Subcutaneous abdominal adipose tissue (tissue), 5 donors: ENCODE measurements around the gene COL5A1.

ENCODE experiments used
- H3K27ac ChIP-seq: one replicate; pipeline ENCODE4 v1.7.0; 2013; ENCODE audit warnings: low read depth, mild to moderate bottlenecking, inconsistent platforms, low read length, moderate library complexity
- H3K27me3 ChIP-seq, 5 donors: one replicate each; pipeline ENCODE4 v1.7.0; 2013; ENCODE audit warnings: low read length in 5 of 5, inconsistent platforms in 1 of 5; ENCODE audit not compliant: control insufficient read depth in 5 of 5, insufficient read depth in 4 of 5
- H3K36me3 ChIP-seq, 5 donors: one replicate each; pipeline ENCODE4 v1.7.0; 2013; ENCODE audit warnings: low read length in 5 of 5; ENCODE audit not compliant: control insufficient read depth in 5 of 5, insufficient read depth in 5 of 5
- H3K4me1 ChIP-seq, 5 donors: one replicate each; pipeline ENCODE4 v1.7.0; 2013; ENCODE audit warnings: low read length in 5 of 5, mild to moderate bottlenecking in 3 of 5, moderate library complexity in 1 of 5; ENCODE audit not compliant: control insufficient read depth in 5 of 5, insufficient read depth in 5 of 5
- H3K4me3 ChIP-seq, 5 donors: one replicate each; pipeline ENCODE4 v1.7.0; 2013; ENCODE audit warnings: low read length in 5 of 5, low read depth in 1 of 5
- H3K9ac ChIP-seq, 5 donors: one replicate each; pipeline ENCODE4 v1.7.0; 2013; ENCODE audit warnings: low read length in 5 of 5, mild to moderate bottlenecking in 4 of 5, moderate library complexity in 3 of 5
- H3K9me3 ChIP-seq, 5 donors: one replicate each; pipeline ENCODE4 v1.7.0; 2013; ENCODE audit warnings: low read length in 5 of 5; ENCODE audit not compliant: control insufficient read depth in 5 of 5
- donor health status: healthy.
- donor health status: healthy.
- donor health status: healthy.
- donor health status: healthy.
- donor health status: healthy.

The COL5A1 gene

DNA sequence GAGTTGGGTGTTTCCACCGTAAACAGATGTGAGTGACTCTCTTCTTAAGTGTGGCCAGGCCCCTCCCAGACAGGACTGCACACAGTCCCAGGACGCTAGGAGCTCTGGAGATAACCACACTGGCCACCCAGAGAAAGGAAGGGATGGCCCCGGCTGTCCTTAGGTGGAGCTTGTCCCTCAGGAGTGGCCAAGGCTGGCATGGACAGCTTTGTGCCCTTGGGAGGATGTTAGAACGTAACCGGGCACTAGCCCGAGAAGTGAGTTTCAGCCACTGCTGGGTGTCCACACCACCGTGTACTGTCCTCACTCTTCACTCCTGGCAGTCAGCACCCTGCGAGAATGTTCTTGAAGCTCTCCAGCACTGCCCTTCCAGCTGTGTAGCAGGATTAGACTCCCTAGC is 203.2 kb downstream of the COL5A1 start:
- H3K9ac ChIP-seq: no peak overlapping the region
- H3K9me3 ChIP-seq: no peaks in the 10 kb centered on the region
- H3K27ac ChIP-seq: no peak overlapping the region
- H3K4me1 ChIP-seq: peaks cover 0 to 9% (median 0%) of the 10 kb centered on the region in 5 donors
- H3K4me3 ChIP-seq: no peak overlapping the region
- no peaks in the 10 kb centered on the region for H3K27me3 ChIP-seq
- peaks cover 0 to 46% (median 36%) of the 10 kb centered on the region in 5 donors for H3K36me3 ChIP-seq

- H3K9ac ChIP-seq: no peak overlapping the region
Observed at GRCh38 chr9:134846187-134846586, 204.6 kb downstream of the COL5A1 start.

GRCh38 chr9:134846699-134847098 is 205.1 kb downstream of the COL5A1 start:
- peaks cover 0 to 9% (median 0%) of the 10 kb centered on the region in 5 donors for H3K4me1 ChIP-seq
- H3K9me3 ChIP-seq: peaks cover 0 to 4% (median 0%) of the 10 kb centered on the region in 5 donors
- peaks cover 0 to 30% (median 24%) of the 10 kb centered on the region in 5 donors for H3K36me3 ChIP-seq
- H3K9ac ChIP-seq: no peak overlapping the region
- H3K27ac ChIP-seq: no peak overlapping the region
- H3K4me3 ChIP-seq: no peak overlapping the region
- peaks cover 0 to 2% (median 0%) of the 10 kb centered on the region in 5 donors for H3K27me3 ChIP-seq

More at GRCh38 chr9:134846187-134846586, 204.6 kb downstream of the COL5A1 start:
- Histone ChIP-seq H3K4me3 (no peak overlapping the region), H3K9me3 (peaks cover 0 to 4% (median 0%) of the 10 kb centered on the region in 5 donors), H3K27ac (no peak overlapping the region), H3K27me3 (peaks cover 0 to 2% (median 0%) of the 10 kb centered on the region in 5 donors), H3K4me1 (peaks cover 0 to 9% (median 0%) of the 10 kb centered on the region in 5 donors), H3K36me3 (peaks cover 0 to 35% (median 29%) of the 10 kb centered on the region in 5 donors)

DNA sequence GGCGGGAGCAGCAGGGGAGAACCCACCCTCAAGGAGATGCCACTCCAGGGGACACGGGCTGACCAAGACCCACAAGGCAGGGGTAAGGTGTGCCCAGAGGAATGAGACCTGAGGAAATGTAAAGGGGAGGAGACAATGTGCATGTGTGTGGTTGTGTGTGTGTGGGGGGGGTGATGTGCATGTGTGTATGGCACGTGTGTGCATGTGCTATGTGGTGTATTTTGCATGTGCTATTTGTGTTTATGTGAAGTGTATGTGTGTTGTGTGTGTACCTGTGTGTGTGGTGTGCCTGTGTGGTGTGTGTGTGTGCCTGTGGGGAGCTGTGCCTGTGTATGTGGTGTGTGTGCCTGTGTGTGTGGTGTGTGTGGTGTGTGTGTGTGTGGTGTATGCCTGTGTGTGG is 205.5 kb downstream of the COL5A1 start:
- no peak overlapping the region for H3K27ac ChIP-seq
- H3K4me3 ChIP-seq: no peak overlapping the region
- H3K36me3 ChIP-seq: peaks cover 0 to 26% (median 21%) of the 10 kb centered on the region in 5 donors
- peaks cover 0 to 9% (median 0%) of the 10 kb centered on the region in 5 donors for H3K4me1 ChIP-seq
- H3K27me3 ChIP-seq: peaks cover 0 to 5% (median 0%) of the 10 kb centered on the region in 5 donors
- peaks cover 0 to 4% (median 0%) of the 10 kb centered on the region in 5 donors for H3K9me3 ChIP-seq
- H3K9ac ChIP-seq: no peak overlapping the region

DNA sequence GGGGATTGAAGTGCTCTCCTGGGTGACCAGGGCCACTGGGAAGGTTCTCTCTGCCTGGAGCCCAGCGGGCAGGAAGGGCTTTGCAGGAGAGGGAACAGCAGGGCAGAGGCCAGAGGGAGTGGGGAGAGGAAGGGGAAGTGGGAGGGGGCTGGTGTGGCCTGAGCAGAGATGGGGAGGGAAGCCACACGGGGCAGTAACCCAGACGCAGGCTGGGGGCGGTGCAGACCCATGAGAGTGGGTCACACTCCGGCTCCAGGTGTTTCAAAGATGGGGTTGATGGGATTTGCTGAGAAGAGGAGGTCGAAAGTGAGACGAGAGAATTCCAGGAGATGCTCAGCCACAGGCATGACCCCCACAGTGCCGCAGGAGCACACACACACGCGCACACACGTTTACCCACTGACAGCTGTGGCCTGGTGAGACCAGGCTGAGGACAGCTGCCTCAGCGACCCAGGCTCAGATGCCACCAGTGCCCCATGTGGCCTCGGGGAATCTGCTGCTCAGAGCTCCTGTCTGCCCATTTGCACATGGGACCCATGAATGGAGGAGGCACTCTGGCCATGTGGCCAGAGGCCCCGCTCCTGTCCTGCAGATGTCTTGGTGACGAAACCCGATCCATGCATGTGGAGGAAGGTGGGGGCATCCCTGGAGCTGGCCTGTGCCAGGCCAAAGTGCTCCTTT is 206.3 kb downstream of the COL5A1 start:
- H3K27ac ChIP-seq: no peak overlapping the region
- H3K27me3 ChIP-seq: peaks cover 0 to 6% (median 0%) of the 10 kb centered on the region in 5 donors
- H3K36me3 ChIP-seq: peaks cover 0 to 20% (median 14%) of the 10 kb centered on the region in 5 donors
- peaks cover 0 to 9% (median 0%) of the 10 kb centered on the region in 5 donors for H3K4me1 ChIP-seq
- H3K9ac ChIP-seq: no peak overlapping the region
- no peak overlapping the region for H3K4me3 ChIP-seq
- peaks cover 0 to 4% (median 0%) of the 10 kb centered on the region in 5 donors for H3K9me3 ChIP-seq

- Histone ChIP-seq H3K27me3 (peaks cover 0 to 6% (median 0%) of the 10 kb centered on the region in 5 donors), H3K9me3 (peaks cover 0 to 4% (median 0%) of the 10 kb centered on the region in 5 donors), H3K9ac (no peak overlapping the region), H3K36me3 (peaks cover 0 to 15% (median 9%) of the 10 kb centered on the region in 5 donors), H3K27ac (no peak overlapping the region), H3K4me3 (no peak overlapping the region), H3K4me1 (peaks cover 0 to 9% (median 6%) of the 10 kb centered on the region in 5 donors)
Observed at GRCh38 chr9:134848504-134848903, 206.9 kb downstream of the COL5A1 start.

GRCh38 chr9:134850611-134851010 is 209.0 kb downstream of the COL5A1 start:
- no peaks in the 10 kb centered on the region for H3K36me3 ChIP-seq
- peaks cover 0 to 10% (median 5%) of the 10 kb centered on the region in 5 donors for H3K27me3 ChIP-seq
- no peak overlapping the region for H3K9ac ChIP-seq
- no peak overlapping the region for H3K27ac ChIP-seq
- no peak overlapping the region for H3K4me3 ChIP-seq
- peaks cover 0 to 4% (median 0%) of the 10 kb centered on the region in 5 donors for H3K9me3 ChIP-seq
- peaks cover 0 to 9% (median 6%) of the 10 kb centered on the region in 5 donors for H3K4me1 ChIP-seq

DNA sequence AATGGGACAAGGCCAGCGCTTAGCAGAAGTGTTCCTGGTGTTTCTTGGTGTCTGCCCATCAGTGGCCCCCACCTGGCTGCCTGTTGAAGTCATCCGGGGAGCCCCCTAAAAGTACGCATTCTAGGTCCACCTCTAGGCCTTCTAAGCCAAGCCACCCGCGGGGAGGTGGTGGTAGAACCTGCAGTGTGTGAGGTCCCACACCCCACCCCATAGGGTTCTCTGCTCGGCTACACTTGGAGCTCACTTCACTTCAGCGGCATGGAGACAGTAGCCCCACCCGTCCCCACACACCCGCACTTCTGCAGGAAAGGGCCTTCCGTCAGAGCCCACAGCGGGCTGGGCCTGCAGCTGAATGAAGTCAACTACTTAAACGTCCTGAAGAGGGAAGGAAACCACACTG is 209.4 kb downstream of the COL5A1 start:
- Histone ChIP-seq H3K4me3 (no peak overlapping the region), H3K27me3 (peaks cover 0 to 12% (median 5%) of the 10 kb centered on the region in 5 donors), H3K27ac (no peak overlapping the region), H3K36me3 (no peaks in the 10 kb centered on the region), H3K9ac (no peak overlapping the region), H3K9me3 (peaks cover 0 to 4% (median 0%) of the 10 kb centered on the region in 5 donors), H3K4me1 (peaks cover 0 to 9% (median 6%) of the 10 kb centered on the region in 5 donors)

- Histone ChIP-seq H3K9me3 (peaks cover 0 to 7% (median 0%) of the 10 kb centered on the region in 5 donors), H3K27ac (no peak overlapping the region), H3K9ac (no peak overlapping the region), H3K4me1 (peaks cover 0 to 6% (median 0%) of the 10 kb centered on the region in 5 donors), H3K4me3 (no peak overlapping the region), H3K27me3 (peaks cover 2 to 12% (median 5%) of the 10 kb centered on the region in 5 donors), H3K36me3 (no peaks in the 10 kb centered on the region)
Observed at GRCh38 chr9:134852906-134853654, 211.5 kb downstream of the COL5A1 start.

DNA sequence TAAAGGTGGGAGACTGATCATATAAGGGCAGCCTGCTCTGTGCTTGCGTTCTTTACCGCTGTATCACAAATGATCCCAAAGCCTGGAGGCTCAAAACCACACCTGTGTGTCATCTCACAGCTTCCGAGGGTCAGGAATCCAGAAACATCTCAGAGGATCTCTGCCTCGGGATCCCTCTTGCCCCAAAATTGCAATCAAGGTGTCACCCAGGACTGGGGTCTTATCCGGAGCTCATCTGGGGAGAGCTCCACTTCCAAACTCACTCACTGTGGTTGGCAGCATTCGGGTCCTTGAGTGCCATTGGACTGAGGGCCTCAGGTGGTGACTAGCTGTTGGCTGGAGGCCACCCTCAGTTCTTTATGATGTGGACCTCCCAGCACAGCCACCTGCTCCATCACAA is 212.3 kb downstream of the COL5A1 start:
- Histone ChIP-seq H3K4me1 (peaks cover 0 to 6% (median 0%) of the 10 kb centered on the region in 5 donors), H3K9ac (no peak overlapping the region), H3K27ac (no peak overlapping the region), H3K9me3 (peaks cover 0 to 7% (median 0%) of the 10 kb centered on the region in 5 donors), H3K36me3 (no peaks in the 10 kb centered on the region), H3K27me3 (peaks cover 2 to 12% (median 5%) of the 10 kb centered on the region in 5 donors), H3K4me3 (no peak overlapping the region)
